Measurements from ENCODE around the gene HKDC1.

GRCh38 chr10:69223028-69223342, 2.9 kb downstream of the HKDC1 start:
- peak; percentile 8 for TF ChIP-seq POLR2A (IDR thresholded peaks at IDR 0.05; ENCODE audit: low read length)
- no peak for TF ChIP-seq GATA1 (IDR thresholded peaks at IDR 0.05; ENCODE audit: low read depth, low read length)
